ENCODE measurements around the gene TNFAIP8L1.

The TNFAIP8L1 gene

GRCh38 chr19:4682417-4683200 lies 43.3 kb downstream of the TNFAIP8L1 start:
- DNase-seq (ENCODE audit: insufficient read length, low spot score) (no peak), FAIRE-seq (no peak)
- TF ChIP-seq SPI1 (IDR thresholded peaks at IDR 0.05; ENCODE audit: low read depth, low read length) = no peak
- no peak for TF ChIP-seq POU2F2 (IDR thresholded peaks at IDR 0.05; ENCODE audit: low read depth, low read length)
- no peak for TF ChIP-seq POLR2AphosphoS5 (IDR thresholded peaks at IDR 0.05; ENCODE audit: low read depth, low read length)
- no peak for TF ChIP-seq POLR2A (IDR thresholded peaks at IDR 0.05; ENCODE audit: low read depth, low read length)
- TF ChIP-seq TAF1 (IDR thresholded peaks at IDR 0.05; ENCODE audit: low read depth, low read length) = no peak
- no peak for TF ChIP-seq PAX5 (IDR thresholded peaks at IDR 0.05; ENCODE audit: insufficient read depth, low read length, severe bottlenecking)

- DNase-seq (ENCODE audit: insufficient read length, low spot score) (no peak), FAIRE-seq (no peak)
- TF ChIP-seq PAX5 (IDR thresholded peaks at IDR 0.05; ENCODE audit: insufficient read depth, low read length, severe bottlenecking) (no peak), SPI1 (IDR thresholded peaks at IDR 0.05; ENCODE audit: low read depth, low read length) (no peak), TAF1 (IDR thresholded peaks at IDR 0.05; ENCODE audit: low read depth, low read length) (no peak), POU2F2 (IDR thresholded peaks at IDR 0.05; ENCODE audit: low read depth, low read length) (no peak), POLR2AphosphoS5 (IDR thresholded peaks at IDR 0.05; ENCODE audit: low read depth, low read length) (no peak), POLR2A (IDR thresholded peaks at IDR 0.05; ENCODE audit: low read depth, low read length) (no peak)
Measured at GRCh38 chr19:4684312-4685095, 45.2 kb downstream of the TNFAIP8L1 start.

GRCh38 chr19:4686700-4687099 lies 47.4 kb downstream of the TNFAIP8L1 start:
- no peak for TF ChIP-seq POLR2A (IDR thresholded peaks at IDR 0.05; ENCODE audit: low read depth, low read length)
- TF ChIP-seq SPI1 (IDR thresholded peaks at IDR 0.05; ENCODE audit: low read depth, low read length) = no peak
- no peak for TF ChIP-seq TAF1 (IDR thresholded peaks at IDR 0.05; ENCODE audit: low read depth, low read length)
- no peak for TF ChIP-seq PAX5 (IDR thresholded peaks at IDR 0.05; ENCODE audit: insufficient read depth, low read length, severe bottlenecking)
- no peak for TF ChIP-seq POLR2AphosphoS5 (IDR thresholded peaks at IDR 0.05; ENCODE audit: low read depth, low read length)
- no peak for TF ChIP-seq POU2F2 (IDR thresholded peaks at IDR 0.05; ENCODE audit: low read depth, low read length)
- no peak for FAIRE-seq

GRCh38 chr19:4687396-4687795 lies 48.1 kb downstream of the TNFAIP8L1 start:
- FAIRE-seq = no peak
- DNase-seq (ENCODE audit: insufficient read length, low spot score) = no peak
- no peak for TF ChIP-seq PAX5 (IDR thresholded peaks at IDR 0.05; ENCODE audit: insufficient read depth, low read length, severe bottlenecking)
- no peak for TF ChIP-seq POLR2A (IDR thresholded peaks at IDR 0.05; ENCODE audit: low read depth, low read length)
- no peak for TF ChIP-seq POLR2AphosphoS5 (IDR thresholded peaks at IDR 0.05; ENCODE audit: low read depth, low read length)
- TF ChIP-seq POU2F2 (IDR thresholded peaks at IDR 0.05; ENCODE audit: low read depth, low read length) = no peak
- no peak for TF ChIP-seq TAF1 (IDR thresholded peaks at IDR 0.05; ENCODE audit: low read depth, low read length)
- TF ChIP-seq SPI1 (IDR thresholded peaks at IDR 0.05; ENCODE audit: low read depth, low read length) = no peak

More at GRCh38 chr19:4686700-4687099, 47.4 kb downstream of the TNFAIP8L1 start:
- DNase-seq (ENCODE audit: insufficient read length, low spot score) = no peak

- TF ChIP-seq POLR2AphosphoS5 (IDR thresholded peaks at IDR 0.05; ENCODE audit: low read depth, low read length) (no peak), POU2F2 (IDR thresholded peaks at IDR 0.05; ENCODE audit: low read depth, low read length) (no peak), POLR2A (IDR thresholded peaks at IDR 0.05; ENCODE audit: low read depth, low read length) (no peak), SPI1 (IDR thresholded peaks at IDR 0.05; ENCODE audit: low read depth, low read length) (no peak), TAF1 (IDR thresholded peaks at IDR 0.05; ENCODE audit: low read depth, low read length) (no peak), PAX5 (IDR thresholded peaks at IDR 0.05; ENCODE audit: insufficient read depth, low read length, severe bottlenecking) (no peak)
- DNase-seq (ENCODE audit: insufficient read length, low spot score) (no peak), FAIRE-seq (no peak)
Measured at GRCh38 chr19:4688587-4688986, 49.3 kb downstream of the TNFAIP8L1 start.

- FAIRE-seq (no peak), DNase-seq (ENCODE audit: insufficient read length, low spot score) (no peak)
- no peak for TF ChIP-seq TAF1 (IDR thresholded peaks at IDR 0.05; ENCODE audit: low read depth, low read length)
- TF ChIP-seq SPI1 (IDR thresholded peaks at IDR 0.05; ENCODE audit: low read depth, low read length) = no peak
Measured at GRCh38 chr19:4689403-4689802, 50.1 kb downstream of the TNFAIP8L1 start.

- TF ChIP-seq POLR2A (IDR thresholded peaks at IDR 0.05; ENCODE audit: low read depth, low read length) = no peak
- TF ChIP-seq TAF1 (IDR thresholded peaks at IDR 0.05; ENCODE audit: low read depth, low read length) = no peak
- TF ChIP-seq PAX5 (IDR thresholded peaks at IDR 0.05; ENCODE audit: insufficient read depth, low read length, severe bottlenecking) = no peak
- TF ChIP-seq SPI1 (IDR thresholded peaks at IDR 0.05; ENCODE audit: low read depth, low read length) = peak; percentile 11; the same call in 1 of the 2 replicates
- TF ChIP-seq POU2F2 (IDR thresholded peaks at IDR 0.05; ENCODE audit: low read depth, low read length) = no peak
- TF ChIP-seq POLR2AphosphoS5 (IDR thresholded peaks at IDR 0.05; ENCODE audit: low read depth, low read length) = no peak
- FAIRE-seq (no peak), DNase-seq (ENCODE audit: insufficient read length, low spot score) (no peak)
Measured at GRCh38 chr19:4690361-4690760, 51.0 kb downstream of the TNFAIP8L1 start.

GRCh38 chr19:4691373-4691772 lies 52.1 kb downstream of the TNFAIP8L1 start:
- TF ChIP-seq POLR2AphosphoS5 (IDR thresholded peaks at IDR 0.05; ENCODE audit: low read depth, low read length) (no peak), SPI1 (IDR thresholded peaks at IDR 0.05; ENCODE audit: low read depth, low read length) (no peak), POU2F2 (IDR thresholded peaks at IDR 0.05; ENCODE audit: low read depth, low read length) (no peak), TAF1 (IDR thresholded peaks at IDR 0.05; ENCODE audit: low read depth, low read length) (no peak), POLR2A (IDR thresholded peaks at IDR 0.05; ENCODE audit: low read depth, low read length) (no peak), PAX5 (IDR thresholded peaks at IDR 0.05; ENCODE audit: insufficient read depth, low read length, severe bottlenecking) (no peak)
- DNase-seq (ENCODE audit: insufficient read length, low spot score) (no peak), FAIRE-seq (no peak)
